Stimulated activated CD8-positive, alpha-beta memory T cell treated with anti-CD3 and anti-CD28 coated beads, Interleukin-15, amount 100 ng/mL, for 4 hours (primary cell): ENCODE results near the gene SPSB1.

ENCODE experiments used
- DNase-seq, 2 donors: peaks; one replicate each; pipeline ENCODE4 v3.0.0-alpha.2; 2020; ENCODE audit warnings: low read depth in 2 of 2

Gene SPSB1

GRCh38 chr1:9344426-9345200 is 51.9 kb downstream of the SPSB1 start:
- no peak for DNase-seq

GRCh38 chr1:9345471-9345870 is 52.8 kb downstream of the SPSB1 start:
- no peak for DNase-seq

- no peak for DNase-seq
Observed at GRCh38 chr1:9345922-9346321, 53.2 kb downstream of the SPSB1 start.

- no peak for DNase-seq
Observed at GRCh38 chr1:9346566-9346965, 53.9 kb downstream of the SPSB1 start.

GRCh38 chr1:9347095-9347850 is 54.6 kb downstream of the SPSB1 start:
- no peak for DNase-seq

- DNase-seq = no peak
Observed at GRCh38 chr1:9349331-9349851, 56.7 kb downstream of the SPSB1 start.

GRCh38 chr1:9350013-9350908 is 57.6 kb downstream of the SPSB1 start:
- no peak for DNase-seq

- no peak for DNase-seq
Observed at GRCh38 chr1:9350960-9351359, 58.3 kb downstream of the SPSB1 start.

- no peak for DNase-seq
Observed at GRCh38 chr1:9351654-9352271, 59.1 kb downstream of the SPSB1 start.

GRCh38 chr1:9352377-9353134 is 59.9 kb downstream of the SPSB1 start:
- DNase-seq = no peak

- DNase-seq = no peak
Observed at GRCh38 chr1:9355503-9355902, 62.8 kb downstream of the SPSB1 start.

GRCh38 chr1:9356021-9356420 is 63.3 kb downstream of the SPSB1 start:
- no peak for DNase-seq

GRCh38 chr1:9356829-9357466 is 64.3 kb downstream of the SPSB1 start:
- no peak for DNase-seq

- no peak for DNase-seq
Observed at GRCh38 chr1:9357958-9358357, 65.3 kb downstream of the SPSB1 start.

- no peak for DNase-seq
Observed at GRCh38 chr1:9360371-9361064, 67.8 kb downstream of the SPSB1 start.

GRCh38 chr1:9361630-9362260 is 69.1 kb downstream of the SPSB1 start:
- DNase-seq = no peak

- DNase-seq = no peak
Observed at GRCh38 chr1:9362488-9362887, 69.8 kb downstream of the SPSB1 start.

GRCh38 chr1:9363061-9363471 is 70.4 kb downstream of the SPSB1 start:
- no peak for DNase-seq

GRCh38 chr1:9366298-9366697 is 73.6 kb downstream of the SPSB1 start:
- DNase-seq = no peak
